WTC11 (cell line): Measurements from ENCODE around the gene NUMBL. TPM values are rescaled to one million over a fixed set of nuclear protein-coding genes. Genes with fewer than 3 reads are reported as not detected.

Experiments
- ATAC-seq: fragments of 200-7000 bp; cut with Tn5 transposase; 2 replicates; pipeline ENCODE4 v1.10.0; 2021; ENCODE audit warnings: mild to moderate bottlenecking, moderate library complexity
- CTCF ChIA-PET: fragments of 300-600 bp; sonication (Branson Sonifier 250); formaldehyde crosslinking; loops from one replicate; lab custom pipeline; 2021; ENCODE audit warnings: antibody characterized with exemption; lab: Charles Lee
- POLR2A ChIA-PET: fragments of 350-600 bp; sonication (Branson Sonifier 250); formaldehyde crosslinking; loops from one replicate; lab custom pipeline; 2021; ENCODE audit warnings: antibody characterized with exemption; lab: Charles Lee
- DNase-seq: peaks from one replicate; pipeline ENCODE4 v3.0.0; 2021; ENCODE audit warnings: low spot score
- H3K27ac Mint-ChIP-seq: 2 replicates; pipeline ENCODE4 v1.8.0; 2021; ENCODE audit warnings: mixed read lengths
- H3K27me3 Mint-ChIP-seq: 2 replicates; pipeline ENCODE4 v1.8.0; 2021; ENCODE audit warnings: low read depth, mild to moderate bottlenecking, moderate library complexity, mixed read lengths
- H3K36me3 Mint-ChIP-seq: 2 replicates; pipeline ENCODE4 v1.8.0; 2021; ENCODE audit warnings: mixed read lengths
- H3K4me1 Mint-ChIP-seq: 2 replicates; pipeline ENCODE4 v1.8.0; 2022; ENCODE audit warnings: mixed read lengths
- H3K4me3 Mint-ChIP-seq: 2 replicates; pipeline ENCODE4 v1.8.0; 2021; ENCODE audit warnings: mild to moderate bottlenecking, moderate library complexity, mixed read lengths
- H3K9me3 Mint-ChIP-seq: 2 replicates; pipeline ENCODE4 v1.8.0; 2021; ENCODE audit warnings: mixed read lengths
- ELF4 ChIP-seq: sonication (generic); formaldehyde crosslinking; IDR thresholded peaks from 2 replicates; pipeline ENCODE4 v1.8.1; 2022; ENCODE audit warnings: low read depth, mild to moderate bottlenecking, moderate library complexity, missing genetic modification reagents
- EMX1 ChIP-seq: fragments of 250-450 bp; sonication (Bioruptor Pico); IDR thresholded peaks from 2 replicates; pipeline ENCODE4 v1.8.0; 2021; ENCODE audit warnings: mild to moderate bottlenecking
- ESRRA ChIP-seq: sonication (generic); formaldehyde crosslinking; IDR thresholded peaks from 2 replicates; pipeline ENCODE4 v1.8.1; 2022; ENCODE audit warnings: mild to moderate bottlenecking, missing genetic modification reagents, borderline replicate concordance
- ETV6 ChIP-seq: sonication (generic); formaldehyde crosslinking; IDR thresholded peaks from 2 replicates; pipeline ENCODE4 v1.8.1; 2022; ENCODE audit warnings: mild to moderate bottlenecking, missing genetic modification reagents
- FOXJ3 ChIP-seq: sonication (generic); formaldehyde crosslinking; IDR thresholded peaks from 2 replicates; pipeline ENCODE4 v1.9.0; 2021; ENCODE audit warnings: missing genetic modification reagents, mild to moderate bottlenecking, borderline replicate concordance
- GRHL2 ChIP-seq: fragments of 250-450 bp; sonication (Bioruptor Pico); IDR thresholded peaks from 2 replicates; pipeline ENCODE4 v1.8.0; 2022; ENCODE audit warnings: mild to moderate bottlenecking, moderate library complexity; ENCODE audit not compliant: insufficient replicate concordance, severe bottlenecking
- HMGA2 ChIP-seq: fragments of 250-450 bp; sonication (Bioruptor Pico); IDR thresholded peaks from 2 replicates; pipeline ENCODE4 v1.4.0; 2021; ENCODE audit warnings: mild to moderate bottlenecking, moderate library complexity
- IRF2 ChIP-seq: sonication (generic); formaldehyde crosslinking; IDR thresholded peaks from 2 replicates; pipeline ENCODE4 v1.8.0; 2022; ENCODE audit warnings: low read depth, missing genetic modification reagents, borderline replicate concordance
- NR2C2 ChIP-seq: sonication (generic); formaldehyde crosslinking; IDR thresholded peaks from 2 replicates; pipeline ENCODE4 v1.8.0; 2022; ENCODE audit warnings: mild to moderate bottlenecking, missing genetic modification reagents
- NR3C1 ChIP-seq: sonication (generic); formaldehyde crosslinking; conservative IDR thresholded peaks from 2 replicates; pipeline ENCODE4 v1.8.1; 2023; ENCODE audit warnings: low read depth, mild to moderate bottlenecking, missing genetic modification reagents
- RELA ChIP-seq: sonication (generic); formaldehyde crosslinking; IDR thresholded peaks from 2 replicates; pipeline ENCODE4 v1.8.1; 2022; ENCODE audit warnings: missing genetic modification reagents, mild to moderate bottlenecking, borderline replicate concordance
- SMAD3 ChIP-seq: sonication (generic); formaldehyde crosslinking; IDR thresholded peaks from 2 replicates; pipeline ENCODE4 v1.8.0; 2022; ENCODE audit warnings: missing genetic modification reagents, mild to moderate bottlenecking, borderline replicate concordance
- TP53 ChIP-seq: sonication (generic); formaldehyde crosslinking; IDR thresholded peaks from 2 replicates; pipeline ENCODE4 v1.8.1; 2023; ENCODE audit warnings: mild to moderate bottlenecking, missing genetic modification reagents
- ZNF138 ChIP-seq: sonication (generic); formaldehyde crosslinking; conservative IDR thresholded peaks from 2 replicates; pipeline ENCODE4 v1.8.1; 2022; ENCODE audit warnings: mild to moderate bottlenecking, moderate library complexity, missing genetic modification reagents
- ZNF263 ChIP-seq: sonication (generic); formaldehyde crosslinking; IDR thresholded peaks from 2 replicates; pipeline ENCODE4 v1.8.1; 2022; ENCODE audit warnings: low read depth, mild to moderate bottlenecking, moderate library complexity, missing genetic modification reagents
- ZNF423 ChIP-seq: fragments of 250-450 bp; sonication (Bioruptor Pico); IDR thresholded peaks from 2 replicates; pipeline ENCODE4 v2.1.2; 2022; ENCODE audit warnings: mild to moderate bottlenecking, moderate library complexity
- ZNF425 ChIP-seq: fragments of 250-450 bp; sonication (Bioruptor Pico); conservative IDR thresholded peaks from 2 replicates; pipeline ENCODE4 v1.9.0; 2021; ENCODE audit warnings: mild to moderate bottlenecking
- ZNF671 ChIP-seq: fragments of 250-450 bp; sonication (Bioruptor Pico); IDR thresholded peaks from 2 replicates; pipeline ENCODE4 v1.8.0; 2021; ENCODE audit warnings: mild to moderate bottlenecking
- total RNA-seq: library from RNA; stranded (reverse); gene quantifications from 3 replicates; pipeline ENCODE4 v1.2.3, GENCODE V29; 2021
- TF ChIP-seq, protein P1 (sequence below): sonication (generic); formaldehyde crosslinking; IDR thresholded peaks from 2 replicates; pipeline ENCODE4 v1.8.0; 2022; ENCODE audit warnings: missing genetic modification reagents
- TF ChIP-seq, protein P2 (sequence below): sonication (generic); formaldehyde crosslinking; conservative IDR thresholded peaks from 2 replicates; pipeline ENCODE4 v1.8.1; 2023; ENCODE audit warnings: mild to moderate bottlenecking, low read depth, missing genetic modification reagents, moderate library complexity
- TF ChIP-seq, protein P3 (sequence below): sonication (generic); formaldehyde crosslinking; conservative IDR thresholded peaks from 2 replicates; pipeline ENCODE4 v1.8.1; 2022; ENCODE audit warnings: mild to moderate bottlenecking, missing genetic modification reagents
- TF ChIP-seq, protein P4 (sequence below): sonication (generic); formaldehyde crosslinking; IDR thresholded peaks from 2 replicates; pipeline ENCODE4 v1.8.0; 2022; ENCODE audit warnings: mild to moderate bottlenecking, missing genetic modification reagents
- TF ChIP-seq, protein P5 (sequence below): fragments of 250-450 bp; sonication (Bioruptor Pico); IDR thresholded peaks from 2 replicates; pipeline ENCODE4 v1.9.0; 2021; ENCODE audit warnings: mild to moderate bottlenecking

Gene NUMBL
- total RNA-seq, 1 experiment from 2014 or later = 30.3 TPM

GRCh38 chr19:40659566-40659965 lies 30.9 kb downstream of the NUMBL start (continued):
- TF ChIP-seq, protein P1, sequence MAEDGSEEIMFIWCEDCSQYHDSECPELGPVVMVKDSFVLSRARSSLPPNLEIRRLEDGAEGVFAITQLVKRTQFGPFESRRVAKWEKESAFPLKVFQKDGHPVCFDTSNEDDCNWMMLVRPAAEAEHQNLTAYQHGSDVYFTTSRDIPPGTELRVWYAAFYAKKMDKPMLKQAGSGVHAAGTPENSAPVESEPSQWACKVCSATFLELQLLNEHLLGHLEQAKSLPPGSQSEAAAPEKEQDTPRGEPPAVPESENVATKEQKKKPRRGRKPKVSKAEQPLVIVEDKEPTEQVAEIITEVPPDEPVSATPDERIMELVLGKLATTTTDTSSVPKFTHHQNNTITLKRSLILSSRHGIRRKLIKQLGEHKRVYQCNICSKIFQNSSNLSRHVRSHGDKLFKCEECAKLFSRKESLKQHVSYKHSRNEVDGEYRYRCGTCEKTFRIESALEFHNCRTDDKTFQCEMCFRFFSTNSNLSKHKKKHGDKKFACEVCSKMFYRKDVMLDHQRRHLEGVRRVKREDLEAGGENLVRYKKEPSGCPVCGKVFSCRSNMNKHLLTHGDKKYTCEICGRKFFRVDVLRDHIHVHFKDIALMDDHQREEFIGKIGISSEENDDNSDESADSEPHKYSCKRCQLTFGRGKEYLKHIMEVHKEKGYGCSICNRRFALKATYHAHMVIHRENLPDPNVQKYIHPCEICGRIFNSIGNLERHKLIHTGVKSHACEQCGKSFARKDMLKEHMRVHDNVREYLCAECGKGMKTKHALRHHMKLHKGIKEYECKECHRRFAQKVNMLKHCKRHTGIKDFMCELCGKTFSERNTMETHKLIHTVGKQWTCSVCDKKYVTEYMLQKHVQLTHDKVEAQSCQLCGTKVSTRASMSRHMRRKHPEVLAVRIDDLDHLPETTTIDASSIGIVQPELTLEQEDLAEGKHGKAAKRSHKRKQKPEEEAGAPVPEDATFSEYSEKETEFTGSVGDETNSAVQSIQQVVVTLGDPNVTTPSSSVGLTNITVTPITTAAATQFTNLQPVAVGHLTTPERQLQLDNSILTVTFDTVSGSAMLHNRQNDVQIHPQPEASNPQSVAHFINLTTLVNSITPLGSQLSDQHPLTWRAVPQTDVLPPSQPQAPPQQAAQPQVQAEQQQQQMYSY (CRISPR knock-in tag) = no peak
- TF ChIP-seq IRF2 (CRISPR knock-in tag) (no peak), RELA (CRISPR knock-in tag) (no peak), EMX1 (no peak), GRHL2 (CRISPR knock-in tag) (no peak)
- TF ChIP-seq, protein P2, sequence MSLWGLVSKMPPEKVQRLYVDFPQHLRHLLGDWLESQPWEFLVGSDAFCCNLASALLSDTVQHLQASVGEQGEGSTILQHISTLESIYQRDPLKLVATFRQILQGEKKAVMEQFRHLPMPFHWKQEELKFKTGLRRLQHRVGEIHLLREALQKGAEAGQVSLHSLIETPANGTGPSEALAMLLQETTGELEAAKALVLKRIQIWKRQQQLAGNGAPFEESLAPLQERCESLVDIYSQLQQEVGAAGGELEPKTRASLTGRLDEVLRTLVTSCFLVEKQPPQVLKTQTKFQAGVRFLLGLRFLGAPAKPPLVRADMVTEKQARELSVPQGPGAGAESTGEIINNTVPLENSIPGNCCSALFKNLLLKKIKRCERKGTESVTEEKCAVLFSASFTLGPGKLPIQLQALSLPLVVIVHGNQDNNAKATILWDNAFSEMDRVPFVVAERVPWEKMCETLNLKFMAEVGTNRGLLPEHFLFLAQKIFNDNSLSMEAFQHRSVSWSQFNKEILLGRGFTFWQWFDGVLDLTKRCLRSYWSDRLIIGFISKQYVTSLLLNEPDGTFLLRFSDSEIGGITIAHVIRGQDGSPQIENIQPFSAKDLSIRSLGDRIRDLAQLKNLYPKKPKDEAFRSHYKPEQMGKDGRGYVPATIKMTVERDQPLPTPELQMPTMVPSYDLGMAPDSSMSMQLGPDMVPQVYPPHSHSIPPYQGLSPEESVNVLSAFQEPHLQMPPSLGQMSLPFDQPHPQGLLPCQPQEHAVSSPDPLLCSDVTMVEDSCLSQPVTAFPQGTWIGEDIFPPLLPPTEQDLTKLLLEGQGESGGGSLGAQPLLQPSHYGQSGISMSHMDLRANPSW (CRISPR knock-in tag) = no peak

GRCh38 chr19:40659116-40659515 lies 31.3 kb downstream of the NUMBL start:
- H3K9me3 Mint-ChIP-seq = no peaks in the 10 kb centered on the region
- DNase-seq = no peak
- H3K36me3 Mint-ChIP-seq = no peaks in the 10 kb centered on the region
- peaks cover 2% of the 10 kb centered on the region; the same call in 1 of the 2 replicates for H3K4me1 Mint-ChIP-seq
- no peak overlapping the region for H3K4me3 Mint-ChIP-seq
- H3K27ac Mint-ChIP-seq = no peak overlapping the region
- H3K27me3 Mint-ChIP-seq = peaks cover 5% of the 10 kb centered on the region
- ChIA-PET CTCF (interaction anchor here (1.4 to 2.6 kb wide), 2 partner anchors 24 to 43 kb away, joined by 5 to 14 read pairs; no protein-coding TSS in a partner anchor), POLR2A (no interaction called here)
- no peak for ATAC-seq
- TF ChIP-seq, protein P3, sequence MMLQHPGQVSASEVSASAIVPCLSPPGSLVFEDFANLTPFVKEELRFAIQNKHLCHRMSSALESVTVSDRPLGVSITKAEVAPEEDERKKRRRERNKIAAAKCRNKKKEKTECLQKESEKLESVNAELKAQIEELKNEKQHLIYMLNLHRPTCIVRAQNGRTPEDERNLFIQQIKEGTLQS (CRISPR knock-in tag) = no peak
- TF ChIP-seq SMAD3 (CRISPR knock-in tag) (no peak), NR2C2 (CRISPR knock-in tag) (no peak), FOXJ3 (CRISPR knock-in tag) (no peak), ETV6 (no peak), ELF4 (CRISPR knock-in tag) (no peak), ZNF671 (CRISPR knock-in tag) (no peak), TP53 (CRISPR knock-in tag) (no peak), HMGA2 (CRISPR knock-in tag) (no peak), ZNF425 (CRISPR knock-in tag) (no peak), ZNF263 (CRISPR knock-in tag) (no peak), IRF2 (CRISPR knock-in tag) (no peak), GRHL2 (CRISPR knock-in tag) (no peak), NR3C1 (CRISPR knock-in tag) (no peak), ESRRA (CRISPR knock-in tag) (no peak), ZNF423 (CRISPR knock-in tag) (no peak), ZNF138 (CRISPR knock-in tag) (no peak)
- TF ChIP-seq, protein P4, sequence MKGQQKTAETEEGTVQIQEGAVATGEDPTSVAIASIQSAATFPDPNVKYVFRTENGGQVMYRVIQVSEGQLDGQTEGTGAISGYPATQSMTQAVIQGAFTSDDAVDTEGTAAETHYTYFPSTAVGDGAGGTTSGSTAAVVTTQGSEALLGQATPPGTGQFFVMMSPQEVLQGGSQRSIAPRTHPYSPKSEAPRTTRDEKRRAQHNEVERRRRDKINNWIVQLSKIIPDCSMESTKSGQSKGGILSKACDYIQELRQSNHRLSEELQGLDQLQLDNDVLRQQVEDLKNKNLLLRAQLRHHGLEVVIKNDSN = no peak
- TF ChIP-seq, protein P5, sequence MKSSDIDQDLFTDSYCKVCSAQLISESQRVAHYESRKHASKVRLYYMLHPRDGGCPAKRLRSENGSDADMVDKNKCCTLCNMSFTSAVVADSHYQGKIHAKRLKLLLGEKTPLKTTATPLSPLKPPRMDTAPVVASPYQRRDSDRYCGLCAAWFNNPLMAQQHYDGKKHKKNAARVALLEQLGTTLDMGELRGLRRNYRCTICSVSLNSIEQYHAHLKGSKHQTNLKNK = no peak
